Measurements from ENCODE around the gene INPP5A.
A peak's percentile ranks its signal among the peaks of the same experiment; 100 is the strongest.
"Not testable (repeated sequence)": the region's sequence is repeated elsewhere in the genome, so short reads cannot be mapped to it uniquely, and the experiment has no call there.

Gene INPP5A

GRCh38 chr10:132768346-132769248, 231.0 kb downstream of the INPP5A start:
- TF ChIP-seq, protein P1, sequence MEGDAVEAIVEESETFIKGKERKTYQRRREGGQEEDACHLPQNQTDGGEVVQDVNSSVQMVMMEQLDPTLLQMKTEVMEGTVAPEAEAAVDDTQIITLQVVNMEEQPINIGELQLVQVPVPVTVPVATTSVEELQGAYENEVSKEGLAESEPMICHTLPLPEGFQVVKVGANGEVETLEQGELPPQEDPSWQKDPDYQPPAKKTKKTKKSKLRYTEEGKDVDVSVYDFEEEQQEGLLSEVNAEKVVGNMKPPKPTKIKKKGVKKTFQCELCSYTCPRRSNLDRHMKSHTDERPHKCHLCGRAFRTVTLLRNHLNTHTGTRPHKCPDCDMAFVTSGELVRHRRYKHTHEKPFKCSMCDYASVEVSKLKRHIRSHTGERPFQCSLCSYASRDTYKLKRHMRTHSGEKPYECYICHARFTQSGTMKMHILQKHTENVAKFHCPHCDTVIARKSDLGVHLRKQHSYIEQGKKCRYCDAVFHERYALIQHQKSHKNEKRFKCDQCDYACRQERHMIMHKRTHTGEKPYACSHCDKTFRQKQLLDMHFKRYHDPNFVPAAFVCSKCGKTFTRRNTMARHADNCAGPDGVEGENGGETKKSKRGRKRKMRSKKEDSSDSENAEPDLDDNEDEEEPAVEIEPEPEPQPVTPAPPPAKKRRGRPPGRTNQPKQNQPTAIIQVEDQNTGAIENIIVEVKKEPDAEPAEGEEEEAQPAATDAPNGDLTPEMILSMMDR (IDR thresholded peaks at IDR 0.05; ENCODE audit: low read length, missing control alignments) = no peak
- H3K4me3 ChIP-seq (replicated peaks; ENCODE audit: low read depth, low read length) = no peak overlapping the region
- no peak for DNase-seq (ENCODE audit: low read depth)

- no peak for DNase-seq (ENCODE audit: low read depth)
- TF ChIP-seq, protein P1 (IDR thresholded peaks at IDR 0.05; ENCODE audit: low read length, missing control alignments) = no peak
- H3K4me3 ChIP-seq (replicated peaks; ENCODE audit: low read depth, low read length) = no peak overlapping the region
Measured at GRCh38 chr10:132770061-132771021, 232.8 kb downstream of the INPP5A start.

DNA sequence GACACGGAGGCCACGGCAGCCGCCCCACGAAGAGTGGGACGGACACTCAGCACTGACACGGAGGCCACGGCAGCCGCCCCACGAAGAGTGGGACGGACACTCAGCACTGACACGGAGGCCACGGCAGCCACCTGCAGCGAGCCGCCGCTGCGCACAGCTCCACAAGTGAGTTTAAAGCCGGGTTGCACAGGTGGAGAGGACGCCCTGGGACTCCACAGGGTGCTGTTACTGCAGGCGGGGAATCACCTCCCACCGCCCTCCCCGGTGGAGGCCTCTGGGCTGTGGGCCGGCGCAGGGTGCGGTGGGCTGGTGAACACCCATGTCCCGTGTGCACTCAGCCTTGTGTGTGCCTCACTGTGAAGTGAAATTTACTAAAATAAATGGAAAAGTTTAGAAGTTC, 235.2 kb downstream of the INPP5A start:
- DNase-seq (ENCODE audit: low read depth) = not testable (repeated sequence)

GRCh38 chr10:132774181-132774901, 236.8 kb downstream of the INPP5A start:
- no peak for DNase-seq (ENCODE audit: low read depth)

More for the DNA sequence above, 235.2 kb downstream of the INPP5A start:
- not testable (repeated sequence) for H3K4me3 ChIP-seq (replicated peaks; ENCODE audit: low read depth, low read length)

DNA sequence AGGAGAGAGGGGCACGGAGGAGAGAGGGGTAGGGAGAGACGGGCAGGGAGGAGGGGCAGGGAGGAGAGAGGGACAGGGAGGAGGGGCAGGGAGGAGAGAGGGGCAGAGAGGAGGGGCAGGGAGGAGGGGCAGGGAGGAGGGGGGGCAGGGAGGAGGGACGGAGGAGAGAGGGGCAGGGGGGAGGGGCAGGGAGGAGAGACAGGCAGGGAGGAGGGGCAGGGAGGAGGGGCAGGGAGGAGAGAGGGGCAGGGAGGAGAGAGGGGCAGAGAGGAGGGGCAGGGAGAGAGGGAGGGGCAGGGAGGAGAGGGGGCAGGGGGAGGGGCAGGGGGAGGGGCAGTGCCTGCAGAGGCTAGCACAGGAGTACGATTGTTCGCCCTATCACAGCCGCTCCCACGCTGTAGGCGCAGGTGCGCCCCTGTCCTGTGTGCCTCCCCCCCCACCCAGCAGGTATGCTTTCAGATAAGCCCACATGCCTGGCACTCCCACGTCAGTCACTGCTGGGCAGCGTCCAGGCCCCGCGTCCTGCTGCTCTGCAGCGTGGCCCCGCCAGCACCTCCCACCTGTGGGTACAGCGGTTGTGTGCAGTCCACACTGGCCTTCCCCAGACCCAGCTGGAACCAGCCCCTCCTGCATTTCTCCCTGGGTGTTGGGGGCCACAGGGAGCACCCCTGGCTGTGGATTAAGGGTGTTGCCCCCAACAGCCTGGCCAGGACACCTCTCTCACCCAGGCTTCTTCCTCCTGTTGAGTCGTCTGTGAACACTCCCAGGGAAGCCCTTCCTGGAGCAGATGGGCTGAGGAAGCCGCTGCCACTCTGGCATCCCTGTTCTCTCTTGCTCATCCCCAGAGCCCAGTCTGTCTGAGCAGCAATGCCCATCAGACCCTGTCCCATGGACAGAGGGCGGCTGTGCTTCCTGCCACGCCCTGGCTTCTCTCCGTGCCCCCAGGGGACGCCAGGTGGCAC, 237.6 kb downstream of the INPP5A start:
- no peak overlapping the region for H3K4me3 ChIP-seq (replicated peaks; ENCODE audit: low read depth, low read length)
- TF ChIP-seq, protein P1 (IDR thresholded peaks at IDR 0.05; ENCODE audit: low read length, missing control alignments) = no peak
- DNase-seq (ENCODE audit: low read depth) = peak; percentile 7

More at GRCh38 chr10:132774181-132774901, 236.8 kb downstream of the INPP5A start:
- no peak overlapping the region for H3K4me3 ChIP-seq (replicated peaks; ENCODE audit: low read depth, low read length)
- TF ChIP-seq, protein P1 (IDR thresholded peaks at IDR 0.05; ENCODE audit: low read length, missing control alignments) = no peak

DNA sequence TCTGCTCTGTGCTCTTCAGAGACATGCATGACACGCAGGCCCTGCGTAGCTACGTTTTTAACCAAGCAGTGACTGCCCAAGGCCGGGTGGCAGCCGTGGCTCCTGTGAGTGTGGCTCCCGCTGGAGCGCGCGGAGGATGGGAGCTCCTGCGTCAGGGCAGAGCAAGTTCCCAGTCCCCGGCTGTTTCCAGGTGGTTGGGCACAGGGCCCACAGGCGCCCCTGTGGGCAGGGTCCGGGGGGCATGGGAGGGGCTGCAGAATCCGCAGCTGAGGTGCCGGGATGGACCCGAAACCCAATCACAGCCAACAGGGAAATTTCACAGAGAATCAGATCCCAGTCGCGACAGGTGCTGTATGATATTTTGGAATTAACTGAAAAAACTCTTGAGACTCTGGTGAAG, 238.6 kb downstream of the INPP5A start:
- no peak for DNase-seq (ENCODE audit: low read depth)
- H3K4me3 ChIP-seq (replicated peaks; ENCODE audit: low read depth, low read length) = no peak overlapping the region
- TF ChIP-seq, protein P1 (IDR thresholded peaks at IDR 0.05; ENCODE audit: low read length, missing control alignments) = no peak
